DND-41 (cell line): ENCODE measurements around the gene ZFAND2A.
"Not testable (repeated sequence)": the region's sequence is repeated elsewhere in the genome, so short reads cannot be mapped to it uniquely, and the experiment has no call there.

Experiments
- ATAC-seq: fragments of 200-7000 bp; cut with Tn5 transposase; 3 replicates; pipeline ENCODE4 v1.9.1; 2021; ENCODE audit warnings: low read depth; ENCODE audit not compliant: insufficient read depth
- DNase-seq: peaks from one replicate; pipeline ENCODE4 v3.0.0-alpha.2; 2020
- H2AFZ ChIP-seq: 2 replicates; pipeline ENCODE4 v1.6.0; 2012; ENCODE audit warnings: low read depth, low read length
- H3K27ac ChIP-seq: 2 replicates; pipeline ENCODE4 v1.5.1; 2012; ENCODE audit warnings: low read length, inconsistent platforms
- H3K27me3 ChIP-seq: fragments of 200-600 bp; sonication (generic); 2 replicates; pipeline ENCODE4 v1.6.0; 2012; ENCODE audit warnings: low read length, mild to moderate bottlenecking, inconsistent platforms; ENCODE audit not compliant: insufficient read depth, poor library complexity
- H3K36me3 ChIP-seq: 2 replicates; pipeline ENCODE4 v1.5.1; 2012; ENCODE audit warnings: low read length, inconsistent platforms; ENCODE audit not compliant: insufficient read depth
- H3K4me1 ChIP-seq: 2 replicates; pipeline ENCODE4 v1.5.1; 2012; ENCODE audit warnings: mild to moderate bottlenecking, low read length; ENCODE audit not compliant: insufficient read depth
- H3K4me2 ChIP-seq: 2 replicates; pipeline ENCODE4 v1.6.0; 2012; ENCODE audit warnings: mild to moderate bottlenecking, moderate library complexity, low read length, inconsistent platforms; ENCODE audit not compliant: insufficient read depth
- H3K4me3 ChIP-seq, 2 experiments: fragments of 200-600 bp in 1 of 2; shearing (Covaris generic) in 1 of 2; 2 replicates each; pipeline ENCODE4 v1.5.1; 2012 to 2016; ENCODE audit warnings: inconsistent platforms in 2 of 2, low read length in 2 of 2, mild to moderate bottlenecking in 2 of 2, low read depth in 1 of 2, moderate library complexity in 1 of 2
- H3K79me2 ChIP-seq: 2 replicates; pipeline ENCODE4 v1.6.0; 2012; ENCODE audit warnings: low read length, inconsistent platforms; ENCODE audit not compliant: insufficient read depth
- H3K9ac ChIP-seq: 2 replicates; pipeline ENCODE4 v1.6.0; 2012; ENCODE audit warnings: low read depth, mild to moderate bottlenecking, inconsistent platforms, low read length, moderate library complexity
- H3K9me3 ChIP-seq: 2 replicates; pipeline ENCODE4 v1.5.1; 2012; ENCODE audit warnings: low read length, moderate library complexity, mild to moderate bottlenecking, inconsistent platforms; ENCODE audit not compliant: insufficient read depth, severe bottlenecking
- H4K20me1 ChIP-seq: 2 replicates; pipeline ENCODE4 v1.6.0; 2012; ENCODE audit warnings: low read length; ENCODE audit not compliant: insufficient read depth
- CTCF ChIP-seq: IDR thresholded peaks from 2 replicates; pipeline ENCODE4 v1.5.1; 2012; ENCODE audit warnings: borderline replicate concordance, low read length, moderate library complexity, mild to moderate bottlenecking; ENCODE audit not compliant: poor library complexity, severe bottlenecking; ENCODE audit errors: extremely low read depth
- EZH2 ChIP-seq: IDR thresholded peaks from 3 replicates; pipeline ENCODE4 v1.6.1; 2012; ENCODE audit warnings: borderline replicate concordance, low read depth, mild to moderate bottlenecking, moderate library complexity, low read length, inconsistent platforms; ENCODE audit not compliant: severe bottlenecking

ZFAND2A gene

DNA sequence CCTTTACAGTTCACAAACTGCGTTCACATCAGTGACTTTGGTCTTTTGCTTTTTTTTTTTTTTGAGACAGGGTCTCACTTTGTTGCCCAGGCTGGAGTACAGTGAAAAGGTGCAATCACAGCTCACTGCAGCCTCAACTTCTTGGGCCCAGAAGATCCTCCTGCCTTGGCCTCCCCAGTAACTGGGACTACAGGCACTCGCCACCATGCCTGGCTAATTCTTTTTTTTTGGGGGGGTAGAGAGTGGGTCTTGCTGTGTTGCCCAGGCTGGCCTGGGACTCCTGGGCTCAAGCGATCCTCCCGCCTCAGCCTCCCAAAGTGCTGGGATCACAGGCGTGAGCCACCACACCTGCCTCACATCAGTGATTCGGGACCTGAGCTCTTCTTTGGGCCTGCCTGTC, 37.0 kb upstream of the ZFAND2A start:
- DNase-seq: no peak
- Histone ChIP-seq H3K79me2 (no peaks in the 10 kb centered on the region), H3K27me3 (no peaks in the 10 kb centered on the region), H3K9me3 (no peaks in the 10 kb centered on the region), H3K4me2 (no peak overlapping the region), H4K20me1 (no peaks in the 10 kb centered on the region), H3K9ac (no peak overlapping the region), H3K36me3 (no peaks in the 10 kb centered on the region), H3K27ac (no peak overlapping the region), H3K4me3 (no peak overlapping the region), H2AFZ (no peak overlapping the region), H3K4me1 (peaks cover 6% of the 10 kb centered on the region)
- no peak for ATAC-seq
- TF ChIP-seq EZH2 (no peak), CTCF (no peak)

- H2AFZ ChIP-seq, H3K36me3 ChIP-seq, H3K4me2 ChIP-seq, DNase-seq, H3K27me3 ChIP-seq, ATAC-seq, H3K4me3 ChIP-seq, H3K27ac ChIP-seq, H3K9ac ChIP-seq, H3K9me3 ChIP-seq, H4K20me1 ChIP-seq, H3K79me2 ChIP-seq: not testable (repeated sequence)
- H3K4me1 ChIP-seq: peaks cover 11% of the 10 kb centered on the region
Measured at GRCh38 chr7:1196441-1196840, 36.4 kb upstream of the ZFAND2A start.

DNA sequence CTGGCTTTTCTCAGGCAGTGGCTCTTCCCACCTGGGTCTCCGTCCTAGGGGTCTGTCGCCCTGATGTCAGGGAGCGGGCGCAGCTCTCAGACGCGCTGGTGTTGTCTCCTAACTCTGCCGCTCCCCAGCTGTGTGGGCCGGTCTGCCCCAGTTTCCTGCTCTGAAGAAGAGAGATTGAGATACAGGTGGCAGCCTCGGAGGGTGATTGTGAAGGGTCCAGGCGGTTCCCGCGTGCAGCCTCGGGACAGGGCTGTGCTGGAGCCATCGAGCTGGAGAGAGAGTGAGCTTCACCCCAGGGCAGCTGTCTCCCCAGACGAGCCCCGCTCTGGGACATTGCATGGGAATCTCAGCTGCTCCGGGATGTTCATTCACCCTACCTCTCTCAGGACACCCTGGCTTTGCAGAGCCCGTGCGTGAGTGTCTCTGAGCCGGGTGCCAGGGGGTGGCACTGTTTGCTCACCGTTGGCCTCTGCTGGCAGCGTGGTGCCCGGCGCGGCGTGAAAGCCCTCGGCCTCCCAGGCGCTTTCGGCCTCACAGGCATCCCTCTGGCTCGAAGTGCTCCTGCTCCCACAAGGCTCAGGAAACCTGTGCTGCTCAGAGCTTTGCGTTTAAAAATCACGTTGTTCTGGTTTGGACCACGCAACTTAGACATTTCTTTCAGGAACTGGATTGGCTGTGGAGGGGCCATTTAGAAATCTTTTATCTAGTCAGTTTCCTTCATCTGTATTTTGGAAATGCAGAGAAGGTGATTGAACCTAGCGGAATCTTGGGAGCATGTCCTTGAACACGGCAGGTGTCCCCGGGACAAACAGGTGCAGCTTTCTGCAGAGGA, 33.8 kb upstream of the ZFAND2A start:
- H3K36me3 ChIP-seq: no peaks in the 10 kb centered on the region
- peaks cover 11% of the 10 kb centered on the region for H3K4me1 ChIP-seq
- no peak overlapping the region for H3K9ac ChIP-seq
- no peaks in the 10 kb centered on the region for H3K9me3 ChIP-seq
- DNase-seq: no peak
- no peak overlapping the region for H3K4me2 ChIP-seq
- TF ChIP-seq CTCF (peak; percentile 50), EZH2 (no peak)
- no peaks in the 10 kb centered on the region for H4K20me1 ChIP-seq
- H3K27me3 ChIP-seq: no peaks in the 10 kb centered on the region
- H3K4me3 ChIP-seq: no peak overlapping the region
- no peaks in the 10 kb centered on the region for H3K79me2 ChIP-seq
- no peak overlapping the region for H3K27ac ChIP-seq
- peak; percentile 54; the same call in 1 of the 3 replicates for ATAC-seq
- no peak overlapping the region for H2AFZ ChIP-seq

DNA sequence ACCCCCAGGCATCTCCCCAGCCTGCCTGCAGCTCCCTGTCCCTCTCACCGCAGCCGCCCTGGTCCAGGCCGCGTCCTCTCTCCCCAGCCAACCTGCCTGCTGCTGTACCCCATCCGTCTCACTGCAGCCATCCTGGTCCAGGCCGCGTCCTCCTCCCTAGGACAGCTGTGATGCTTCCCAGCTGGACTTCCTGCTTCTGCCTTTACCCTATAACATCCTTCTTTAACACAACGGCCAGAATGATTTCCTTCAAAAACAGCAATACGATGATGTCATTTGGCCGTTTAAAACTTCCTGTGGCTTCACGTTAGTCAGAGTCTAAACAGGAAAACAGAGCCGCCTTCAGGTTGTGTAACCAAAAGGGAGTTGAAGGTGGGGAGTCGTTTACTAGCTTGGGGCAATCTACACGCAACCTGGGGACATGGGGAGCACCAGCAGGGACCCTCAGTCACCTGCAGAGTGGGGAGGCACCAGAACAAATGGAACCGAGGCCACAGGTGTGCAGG, 32.2 kb upstream of the ZFAND2A start:
- no peaks in the 10 kb centered on the region for H4K20me1 ChIP-seq
- TF ChIP-seq CTCF: peak; percentile 28
- TF ChIP-seq EZH2: no peak
- H3K4me1 ChIP-seq: peaks cover 11% of the 10 kb centered on the region
- H3K27me3 ChIP-seq: no peaks in the 10 kb centered on the region
- ATAC-seq: peak; percentile 74
- peak overlapping the region; percentile 73 for H3K27ac ChIP-seq
- peak; percentile 46 for DNase-seq
- no peaks in the 10 kb centered on the region for H3K79me2 ChIP-seq
- H3K4me3 ChIP-seq: peak overlapping the region in 1 of 2 experiments; percentile 30; a peak in 1 of 4 replicates
- peak overlapping the region; percentile 65 for H2AFZ ChIP-seq
- peak overlapping the region; percentile 44 for H3K4me2 ChIP-seq
- no peaks in the 10 kb centered on the region for H3K9me3 ChIP-seq
- H3K9ac ChIP-seq: peak overlapping the region; percentile 36; the same call in 1 of the 2 replicates
- no peaks in the 10 kb centered on the region for H3K36me3 ChIP-seq
